Upper lobe of left lung (tissue), 6 donors: ENCODE data around the gene DYNLT3. TPM values are rescaled to one million over a fixed set of nuclear protein-coding genes. Genes with fewer than 3 reads are reported as not detected.

Experiments used
- ATAC-seq, 2 donors: fragments of 200-7000 bp; cut with Tn5 transposase; one replicate each; pipeline ENCODE4 v1.9.1; 2022; ENCODE audit warnings: mild to moderate bottlenecking in 2 of 2, moderate library complexity in 2 of 2; ENCODE audit not compliant: low FRiP score in 2 of 2
- DNase-seq, 2 donors: peaks; one replicate each; pipeline ENCODE4 v3.0.0-alpha.2; 2019 to 2020
- H3K27ac ChIP-seq, 4 donors: fragments of 200-600 bp; sonication (generic); one replicate each; pipeline ENCODE4 v1.5.1; 2016 to 2019
- H3K27me3 ChIP-seq, 4 donors: fragments of 200-600 bp; sonication (generic); one replicate each; pipeline ENCODE4 v1.5.1; 2017 to 2019
- H3K36me3 ChIP-seq, 4 donors: fragments of 200-600 bp; sonication (generic); one replicate each; pipeline ENCODE4 v1.5.1; 2016 to 2019
- H3K4me1 ChIP-seq, 4 donors: fragments of 200-600 bp; sonication (generic); one replicate each; pipeline ENCODE4 v1.5.1; 2018 to 2019
- H3K4me3 ChIP-seq, 4 donors: fragments of 200-600 bp; sonication (generic); one replicate each; pipeline ENCODE4 v1.5.1; 2017 to 2019; ENCODE audit warnings: mild to moderate bottlenecking in 2 of 4, moderate library complexity in 1 of 4
- H3K9me3 ChIP-seq, 4 donors: fragments of 200-600 bp; sonication (generic); one replicate each; pipeline ENCODE4 v1.5.1; 2018 to 2019
- EP300 ChIP-seq, 4 donors: sonication (generic); formaldehyde crosslinking; IDR thresholded peaks; one replicate each; pipeline ENCODE4 v1.5.1; 2017; ENCODE audit warnings: antibody characterized with exemption in 4 of 4, control low read depth in 2 of 4
- POLR2A ChIP-seq, 4 donors: fragments of 450-650 bp; IDR thresholded peaks; one replicate each; pipeline ENCODE4 v1.5.1; 2016 to 2017; ENCODE audit warnings: antibody characterized with exemption in 4 of 4, mild to moderate bottlenecking in 2 of 4
- POLR2AphosphoS5 ChIP-seq, 2 donors: sonication (generic); formaldehyde crosslinking; IDR thresholded peaks; one replicate each; pipeline ENCODE4 v1.5.1; 2017; ENCODE audit warnings: antibody characterized with exemption in 2 of 2
- WGBS, 2 donors: methylation state at CpG; one replicate each; pipeline ENCODE4 v1.1.5; 2017 to 2018; 5-methylcytosine and 5-hydroxymethylcytosine counted together
- total RNA-seq, 6 donors: library from RNA; depleted of rRNA in 4 of 6; stranded (reverse); fragments of >200 nt in 4 of 6; gene quantifications; one replicate each; pipeline versions ENCODE4 v1.1.0 to v1.2.1, GENCODE V29; 2016 to 2021
- TF ChIP-seq, protein P1 (sequence below), 6 experiments: fragments of 450-650 bp in 4 of 6; fragments of 200-600 bp in 2 of 6; sonication (generic) in 2 of 6; IDR thresholded peaks; one replicate each; pipeline ENCODE4 v1.5.1; 2016 to 2019; ENCODE audit warnings: antibody characterized with exemption in 6 of 6
- donor health status: DM: no; HTN: no; CAD: no; lungs with moderate emphysema.
- donor health status: DM: no; HTN: yes; CAD: no; lungs with severe emphysema.

DYNLT3 gene
- total RNA-seq, 6 donors from 2014 or later: 4.1 to 38.2 (median 23.5) TPM

DNA sequence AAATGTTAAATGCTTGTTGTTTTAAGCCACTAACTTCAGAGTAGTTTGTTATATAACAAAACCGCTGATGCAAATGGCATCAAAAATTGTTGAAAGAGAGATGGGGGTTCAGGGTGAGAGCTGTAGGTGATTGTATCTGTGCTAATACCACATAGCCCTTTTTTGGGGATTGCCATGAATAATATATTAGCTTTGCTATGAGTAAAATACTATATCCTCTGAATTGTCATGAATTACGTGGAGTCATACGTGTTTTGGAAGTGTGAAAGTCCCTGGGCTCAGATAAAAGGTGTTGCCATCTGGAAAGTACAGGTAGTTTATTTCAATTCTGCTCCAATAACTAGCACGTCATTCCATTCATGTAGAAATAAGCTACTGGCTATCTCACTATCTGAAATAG is 30.6 kb downstream of the DYNLT3 start:
- H3K4me1 ChIP-seq: no peaks in the 10 kb centered on the region
- ATAC-seq (no peak), DNase-seq (no peak)
- H3K36me3 ChIP-seq: no peaks in the 10 kb centered on the region
- WGBS, 2 donors: 74 to 97% methylated on average over 4 of the region's 4 CpGs
- H3K9me3 ChIP-seq: no peaks in the 10 kb centered on the region
- no peak overlapping the region for H3K27ac ChIP-seq
- TF ChIP-seq POLR2A (IDR thresholded peaks at IDR 0.05) (no peak), POLR2AphosphoS5 (IDR thresholded peaks at IDR 0.05) (no peak), EP300 (IDR thresholded peaks at IDR 0.05) (no peak)
- TF ChIP-seq, protein P1, sequence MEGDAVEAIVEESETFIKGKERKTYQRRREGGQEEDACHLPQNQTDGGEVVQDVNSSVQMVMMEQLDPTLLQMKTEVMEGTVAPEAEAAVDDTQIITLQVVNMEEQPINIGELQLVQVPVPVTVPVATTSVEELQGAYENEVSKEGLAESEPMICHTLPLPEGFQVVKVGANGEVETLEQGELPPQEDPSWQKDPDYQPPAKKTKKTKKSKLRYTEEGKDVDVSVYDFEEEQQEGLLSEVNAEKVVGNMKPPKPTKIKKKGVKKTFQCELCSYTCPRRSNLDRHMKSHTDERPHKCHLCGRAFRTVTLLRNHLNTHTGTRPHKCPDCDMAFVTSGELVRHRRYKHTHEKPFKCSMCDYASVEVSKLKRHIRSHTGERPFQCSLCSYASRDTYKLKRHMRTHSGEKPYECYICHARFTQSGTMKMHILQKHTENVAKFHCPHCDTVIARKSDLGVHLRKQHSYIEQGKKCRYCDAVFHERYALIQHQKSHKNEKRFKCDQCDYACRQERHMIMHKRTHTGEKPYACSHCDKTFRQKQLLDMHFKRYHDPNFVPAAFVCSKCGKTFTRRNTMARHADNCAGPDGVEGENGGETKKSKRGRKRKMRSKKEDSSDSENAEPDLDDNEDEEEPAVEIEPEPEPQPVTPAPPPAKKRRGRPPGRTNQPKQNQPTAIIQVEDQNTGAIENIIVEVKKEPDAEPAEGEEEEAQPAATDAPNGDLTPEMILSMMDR (IDR thresholded peaks at IDR 0.05): no peak
- H3K4me3 ChIP-seq: no peak overlapping the region
- no peaks in the 10 kb centered on the region for H3K27me3 ChIP-seq

DNA sequence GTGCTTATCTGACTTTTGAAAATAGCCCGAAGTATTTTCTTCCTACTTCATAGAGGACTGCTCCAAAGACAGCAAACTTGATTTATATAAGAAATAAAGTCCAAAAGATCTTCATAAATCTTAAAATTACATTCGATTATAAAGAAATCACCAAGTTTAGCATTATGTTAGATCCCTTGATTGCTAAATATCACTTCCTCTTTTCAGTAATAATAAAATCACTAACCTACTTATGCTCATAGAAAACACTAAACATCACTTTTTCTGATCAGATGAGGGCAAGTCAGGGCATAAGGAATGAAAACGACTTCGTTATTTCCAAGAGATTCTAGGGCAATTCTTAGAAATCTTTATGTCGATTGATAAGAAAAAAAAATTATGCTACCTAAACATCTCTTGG is 32.0 kb downstream of the DYNLT3 start:
- no peak overlapping the region for H3K27ac ChIP-seq
- DNase-seq (no peak), ATAC-seq (no peak)
- no peak overlapping the region for H3K4me3 ChIP-seq
- no peaks in the 10 kb centered on the region for H3K36me3 ChIP-seq
- 67 to 69% methylated on average over 5 of the region's 5 CpGs for WGBS, 2 donors
- no peaks in the 10 kb centered on the region for H3K9me3 ChIP-seq
- no peaks in the 10 kb centered on the region for H3K4me1 ChIP-seq
- no peaks in the 10 kb centered on the region for H3K27me3 ChIP-seq
- TF ChIP-seq EP300 (IDR thresholded peaks at IDR 0.05) (no peak), POLR2AphosphoS5 (IDR thresholded peaks at IDR 0.05) (no peak), POLR2A (IDR thresholded peaks at IDR 0.05) (no peak)
- TF ChIP-seq, protein P1 (IDR thresholded peaks at IDR 0.05): no peak

DNA sequence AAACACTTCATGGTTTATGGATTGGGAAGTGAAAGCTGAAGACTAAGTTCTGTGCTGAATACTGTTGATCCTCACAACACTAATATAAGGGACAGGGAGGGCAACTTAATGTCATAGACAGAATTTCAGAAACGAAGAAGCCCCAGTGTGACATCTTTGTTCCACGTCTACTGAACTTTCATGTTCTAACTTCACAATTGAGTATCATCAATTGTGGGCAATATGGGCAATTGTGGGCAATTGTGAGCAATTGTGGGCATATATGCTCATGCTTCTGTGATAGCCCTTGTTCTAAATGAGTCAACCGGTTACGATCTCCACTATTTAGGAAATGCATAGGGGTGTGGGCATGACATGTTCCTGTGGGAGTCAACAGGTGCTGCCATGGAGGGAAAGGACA is 33.8 kb downstream of the DYNLT3 start:
- TF ChIP-seq, protein P1 (IDR thresholded peaks at IDR 0.05): no peak
- TF ChIP-seq EP300 (IDR thresholded peaks at IDR 0.05): no peak
- TF ChIP-seq POLR2A (IDR thresholded peaks at IDR 0.05): no peak
- TF ChIP-seq POLR2AphosphoS5 (IDR thresholded peaks at IDR 0.05): no peak
- 58 to 88% methylated on average over 4 of the region's 4 CpGs for whole genome bisulfite sequencing, 2 donors
- ATAC-seq (no peak), DNase-seq (no peak)
- H3K36me3 ChIP-seq: no peaks in the 10 kb centered on the region
- H3K4me3 ChIP-seq: no peak overlapping the region
- no peaks in the 10 kb centered on the region for H3K27me3 ChIP-seq
- H3K4me1 ChIP-seq: no peaks in the 10 kb centered on the region
- no peaks in the 10 kb centered on the region for H3K9me3 ChIP-seq
- H3K27ac ChIP-seq: no peak overlapping the region

DNA sequence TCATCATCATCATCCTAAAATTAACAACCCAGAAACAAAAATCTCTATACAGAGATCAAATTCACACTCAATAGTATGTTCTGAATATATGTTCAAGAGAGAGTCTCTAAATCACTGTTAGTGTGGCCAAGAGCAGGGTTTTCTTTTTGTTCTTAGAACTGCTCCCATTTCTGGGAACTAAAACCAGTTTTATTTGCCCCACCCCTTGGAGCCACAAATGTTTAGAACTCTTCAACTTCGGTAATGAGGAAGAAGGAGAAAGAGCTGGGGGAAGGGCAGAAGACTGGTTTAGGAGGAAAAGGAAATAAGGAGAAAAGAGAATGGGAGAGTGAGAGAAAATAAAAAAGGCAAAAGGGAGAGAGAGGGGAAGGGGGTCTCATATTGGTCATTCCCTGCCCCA is 35.3 kb downstream of the DYNLT3 start:
- Histone ChIP-seq H3K27ac (no peak overlapping the region), H3K27me3 (no peaks in the 10 kb centered on the region)

DNA sequence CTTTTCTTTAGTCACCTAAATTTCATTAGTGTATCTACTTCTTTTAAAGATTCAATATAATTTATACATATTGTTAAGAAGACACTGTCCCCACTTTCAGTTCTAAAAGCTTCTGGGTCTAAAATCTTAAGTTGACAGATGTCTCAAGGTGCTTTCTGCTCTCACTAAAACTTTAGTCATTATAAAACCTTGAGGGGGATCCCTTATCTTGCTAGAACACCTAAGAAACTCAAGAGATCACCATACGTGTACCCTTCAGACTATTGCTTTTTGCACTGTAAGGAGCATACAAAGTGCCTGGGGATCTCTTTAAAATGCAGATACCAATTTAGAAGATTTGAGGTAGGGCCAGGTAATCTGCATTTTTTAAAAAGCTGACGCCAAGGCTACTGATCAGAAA is 37.4 kb downstream of the DYNLT3 start:
- TF ChIP-seq POLR2AphosphoS5 (IDR thresholded peaks at IDR 0.05): no peak
- TF ChIP-seq, protein P1 (IDR thresholded peaks at IDR 0.05): no peak
- TF ChIP-seq EP300 (IDR thresholded peaks at IDR 0.05): no peak
- TF ChIP-seq POLR2A (IDR thresholded peaks at IDR 0.05): no peak
- Histone ChIP-seq H3K36me3 (no peaks in the 10 kb centered on the region), H3K4me3 (no peak overlapping the region), H3K27me3 (no peaks in the 10 kb centered on the region), H3K27ac (no peak overlapping the region), H3K4me1 (no peaks in the 10 kb centered on the region), H3K9me3 (no peaks in the 10 kb centered on the region)
- no peak for ATAC-seq
- DNase-seq: no peak
- WGBS, 2 donors: 64 to 87% methylated on average over 2 of the region's 2 CpGs

More for the DNA sequence above, 35.3 kb downstream of the DYNLT3 start:
- DNase-seq: no peak
- Histone ChIP-seq H3K4me3 (no peak overlapping the region), H3K4me1 (no peaks in the 10 kb centered on the region), H3K36me3 (no peaks in the 10 kb centered on the region), H3K9me3 (no peaks in the 10 kb centered on the region)
- WGBS, 2 donors: 10 to 16% methylated on average over 1 of the region's 1 CpG
- TF ChIP-seq POLR2AphosphoS5 (IDR thresholded peaks at IDR 0.05) (no peak), EP300 (IDR thresholded peaks at IDR 0.05) (no peak), POLR2A (IDR thresholded peaks at IDR 0.05) (no peak)
- TF ChIP-seq, protein P1 (IDR thresholded peaks at IDR 0.05): no peak
- no peak for ATAC-seq
